Lower lobe of right lung (tissue), 2 donors: ENCODE data around the gene NT5DC2. TPM values are rescaled to one million over a fixed set of nuclear protein-coding genes. Genes with fewer than 3 reads are reported as not detected.

ENCODE experiments used
- ATAC-seq, 2 donors: fragments of 200-7000 bp; cut with Tn5 transposase; one replicate each; pipeline ENCODE4 v1.9.1; 2020 to 2022; ENCODE audit warnings: mild to moderate bottlenecking in 2 of 2, moderate library complexity in 2 of 2
- DNase-seq: peaks from one replicate; pipeline ENCODE4 v3.0.0-alpha.2; 2020
- H3K27ac ChIP-seq: fragments of 200-600 bp; one replicate; pipeline ENCODE4 v1.8.0; 2022
- H3K27me3 ChIP-seq: fragments of 200-600 bp; one replicate; pipeline ENCODE4 v1.8.0; 2022; ENCODE audit warnings: low read depth
- H3K36me3 ChIP-seq: fragments of 200-600 bp; one replicate; pipeline ENCODE4 v1.8.0; 2022; ENCODE audit warnings: mild to moderate bottlenecking
- H3K4me1 ChIP-seq: fragments of 200-600 bp; one replicate; pipeline ENCODE4 v1.8.0; 2022
- H3K4me3 ChIP-seq: fragments of 200-600 bp; one replicate; pipeline ENCODE4 v1.8.0; 2022; ENCODE audit warnings: mild to moderate bottlenecking
- H3K9me3 ChIP-seq: fragments of 200-600 bp; one replicate; pipeline ENCODE4 v1.8.0; 2022
- intact Hi-C: fragments of 100-400 bp; cut with DNase I; formaldehyde crosslinking; loops from one replicate; pipeline ENCODE4 v1.11.0; 2022
- total RNA-seq: library from RNA; stranded (reverse); fragmentation: NEBNext Ultra II Directional; extraction: Animal tissue kit (Norgen Biotek cat#: 25700); gene quantifications from one replicate; pipeline ENCODE4 v1.2.1, GENCODE V29; 2021
- TF ChIP-seq, protein P1 (sequence below): fragments of 200-600 bp; IDR thresholded peaks from one replicate; pipeline ENCODE4 v1.8.0; 2022; ENCODE audit warnings: antibody characterized with exemption, mild to moderate bottlenecking
- donor health status: DM: no; HTN: yes; CAD: no; lungs with severe emphysema.

The NT5DC2 gene
- total RNA-seq, 1 donor from 2014 or later, result 28.5 TPM

DNA sequence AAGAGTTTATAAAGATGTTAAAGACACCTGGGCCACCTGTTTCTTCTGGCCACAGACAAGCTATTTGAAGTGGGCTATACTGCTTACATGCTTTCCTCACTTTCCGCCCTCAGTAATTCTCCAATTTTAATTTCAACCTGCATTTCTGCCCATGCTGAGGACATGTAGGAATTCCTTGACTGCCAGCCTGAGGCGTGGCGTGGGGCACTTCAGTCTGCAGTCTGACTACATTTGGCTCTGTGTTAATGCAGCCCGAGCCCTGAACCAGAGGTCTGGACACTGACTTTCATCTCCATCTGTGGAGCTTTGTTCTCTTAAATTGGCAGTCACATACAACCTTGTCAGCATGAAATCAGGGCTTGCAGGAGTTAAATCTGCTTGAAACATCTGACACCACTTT lies 11.3 kb upstream of the NT5DC2 start:
- Histone ChIP-seq H3K4me1 (peaks cover 7% of the 10 kb centered on the region), H3K9me3 (no peaks in the 10 kb centered on the region), H3K36me3 (peaks cover 81% of the 10 kb centered on the region), H3K4me3 (no peak overlapping the region), H3K27ac (peak overlapping the region; percentile 7), H3K27me3 (no peaks in the 10 kb centered on the region)
- TF ChIP-seq, protein P1, sequence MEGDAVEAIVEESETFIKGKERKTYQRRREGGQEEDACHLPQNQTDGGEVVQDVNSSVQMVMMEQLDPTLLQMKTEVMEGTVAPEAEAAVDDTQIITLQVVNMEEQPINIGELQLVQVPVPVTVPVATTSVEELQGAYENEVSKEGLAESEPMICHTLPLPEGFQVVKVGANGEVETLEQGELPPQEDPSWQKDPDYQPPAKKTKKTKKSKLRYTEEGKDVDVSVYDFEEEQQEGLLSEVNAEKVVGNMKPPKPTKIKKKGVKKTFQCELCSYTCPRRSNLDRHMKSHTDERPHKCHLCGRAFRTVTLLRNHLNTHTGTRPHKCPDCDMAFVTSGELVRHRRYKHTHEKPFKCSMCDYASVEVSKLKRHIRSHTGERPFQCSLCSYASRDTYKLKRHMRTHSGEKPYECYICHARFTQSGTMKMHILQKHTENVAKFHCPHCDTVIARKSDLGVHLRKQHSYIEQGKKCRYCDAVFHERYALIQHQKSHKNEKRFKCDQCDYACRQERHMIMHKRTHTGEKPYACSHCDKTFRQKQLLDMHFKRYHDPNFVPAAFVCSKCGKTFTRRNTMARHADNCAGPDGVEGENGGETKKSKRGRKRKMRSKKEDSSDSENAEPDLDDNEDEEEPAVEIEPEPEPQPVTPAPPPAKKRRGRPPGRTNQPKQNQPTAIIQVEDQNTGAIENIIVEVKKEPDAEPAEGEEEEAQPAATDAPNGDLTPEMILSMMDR, result no peak
- intact Hi-C loops, result no loop called here
- DNase-seq (no peak), ATAC-seq (peak; percentile 78 to 87)

- Histone ChIP-seq H3K36me3 (peaks cover 43% of the 10 kb centered on the region), H3K4me1 (peaks cover 36% of the 10 kb centered on the region), H3K9me3 (no peaks in the 10 kb centered on the region), H3K27ac (no peak overlapping the region), H3K27me3 (no peaks in the 10 kb centered on the region), H3K4me3 (no peak overlapping the region)
- DNase-seq, result no peak
- intact Hi-C loops, result no loop called here
- TF ChIP-seq, protein P1, result no peak
- no peak for ATAC-seq
Measured at GRCh38 chr3:52541050-52541449, 7.4 kb upstream of the NT5DC2 start.

DNA sequence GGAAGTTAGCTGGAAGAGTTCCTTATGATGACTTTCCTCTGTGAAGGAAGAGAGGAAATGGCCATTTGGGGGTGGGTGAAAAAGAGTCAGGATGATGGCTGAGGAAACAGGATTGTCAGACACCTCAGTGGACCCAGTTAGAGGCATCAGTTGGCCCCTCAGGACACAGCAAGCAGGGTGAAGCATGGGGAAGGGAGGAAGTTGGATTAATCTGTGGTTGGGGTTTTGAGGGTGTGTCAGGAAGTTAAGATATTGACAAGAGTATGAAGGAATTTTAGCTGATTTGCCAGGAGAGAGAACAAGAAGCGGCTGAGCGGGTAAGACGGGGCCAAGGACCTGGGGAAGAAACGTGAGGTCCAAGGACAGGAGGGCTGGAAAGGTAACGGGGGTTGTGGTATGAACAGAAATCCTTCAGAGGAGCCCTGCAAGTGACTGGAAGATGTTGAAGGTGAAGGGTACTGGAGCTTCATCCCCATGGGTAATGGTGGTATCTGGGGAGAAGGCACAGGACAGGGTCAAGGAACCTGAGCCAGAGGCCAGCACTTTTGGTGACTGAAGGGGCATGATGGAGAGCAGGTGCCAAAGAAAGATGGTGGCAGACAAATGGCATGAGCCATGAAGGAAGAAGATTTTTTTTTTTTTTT lies 5.5 kb upstream of the NT5DC2 start:
- no peak overlapping the region for H3K27ac ChIP-seq
- TF ChIP-seq, protein P1, result no peak
- DNase-seq (no peak), ATAC-seq (no peak)
- peaks cover 31% of the 10 kb centered on the region for H3K36me3 ChIP-seq
- H3K27me3 ChIP-seq, result no peaks in the 10 kb centered on the region
- no peaks in the 10 kb centered on the region for H3K9me3 ChIP-seq
- intact Hi-C loops, result no loop called here
- H3K4me3 ChIP-seq, result no peak overlapping the region
- peaks cover 53% of the 10 kb centered on the region for H3K4me1 ChIP-seq

DNA sequence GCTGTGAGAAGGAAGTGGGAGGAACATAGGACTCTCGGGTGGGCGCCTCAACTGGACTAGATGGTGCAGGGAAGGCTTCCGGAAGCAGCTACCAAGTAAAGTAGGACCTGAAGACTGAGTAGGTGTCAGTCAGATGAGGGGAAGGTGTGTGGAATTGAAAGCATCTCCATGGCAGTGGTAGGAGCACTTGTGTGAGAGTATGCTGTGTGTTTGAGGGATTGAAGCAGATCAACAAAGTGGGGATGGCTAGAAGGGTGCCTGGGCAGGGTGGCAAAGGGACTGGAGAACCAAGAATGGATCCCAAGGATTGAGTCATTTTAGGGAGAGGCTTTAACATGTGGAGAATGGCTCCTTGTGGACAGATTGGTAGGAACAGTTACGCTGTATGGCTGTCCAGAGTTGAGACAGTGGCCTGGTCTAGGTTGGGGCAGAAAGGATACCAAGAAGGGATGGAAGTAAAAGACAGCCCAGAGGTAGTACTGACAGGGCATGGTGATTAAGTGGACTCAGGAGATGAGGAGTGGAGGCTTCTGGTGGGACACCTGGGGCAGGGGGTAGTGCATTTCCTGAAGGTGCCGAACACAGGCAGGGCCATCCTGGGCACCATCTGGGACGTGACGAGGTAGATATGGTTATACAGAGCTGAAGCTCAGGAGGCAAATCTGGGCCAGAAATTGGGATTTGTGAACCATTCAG lies 4.2 kb upstream of the NT5DC2 start:
- DNase-seq (no peak), ATAC-seq (no peak)
- intact Hi-C loops, result no loop called here
- H3K36me3 ChIP-seq, result peaks cover 22% of the 10 kb centered on the region
- peaks cover 58% of the 10 kb centered on the region for H3K4me1 ChIP-seq
- H3K9me3 ChIP-seq, result no peaks in the 10 kb centered on the region
- H3K4me3 ChIP-seq, result peak overlapping the region; percentile 68
- H3K27ac ChIP-seq, result peak overlapping the region; percentile 89
- TF ChIP-seq, protein P1, result no peak
- H3K27me3 ChIP-seq, result no peaks in the 10 kb centered on the region

- Histone ChIP-seq H3K27ac (peak overlapping the region; percentile 89), H3K27me3 (no peaks in the 10 kb centered on the region), H3K9me3 (no peaks in the 10 kb centered on the region), H3K4me1 (peaks cover 65% of the 10 kb centered on the region), H3K4me3 (peak overlapping the region; percentile 68), H3K36me3 (peaks cover 22% of the 10 kb centered on the region)
- ATAC-seq (no peak), DNase-seq (no peak)
- TF ChIP-seq, protein P1, result no peak
- intact Hi-C loops, result no loop called here
Measured at GRCh38 chr3:52537165-52537620, 3.5 kb upstream of the NT5DC2 start.
